NCI-H2227 (cell line): Measurements from ENCODE around the gene SLC25A22.

Source experiments
- DNase-seq: peaks from one replicate; lab custom pipeline; 2025; ENCODE audit not compliant: unreplicated experiment; lab: John Stamatoyannopoulos, UW

SLC25A22 gene

GRCh38 chr11:791658-792534, 6.2 kb downstream of the SLC25A22 start:
- no peak for DNase-seq

DNA sequence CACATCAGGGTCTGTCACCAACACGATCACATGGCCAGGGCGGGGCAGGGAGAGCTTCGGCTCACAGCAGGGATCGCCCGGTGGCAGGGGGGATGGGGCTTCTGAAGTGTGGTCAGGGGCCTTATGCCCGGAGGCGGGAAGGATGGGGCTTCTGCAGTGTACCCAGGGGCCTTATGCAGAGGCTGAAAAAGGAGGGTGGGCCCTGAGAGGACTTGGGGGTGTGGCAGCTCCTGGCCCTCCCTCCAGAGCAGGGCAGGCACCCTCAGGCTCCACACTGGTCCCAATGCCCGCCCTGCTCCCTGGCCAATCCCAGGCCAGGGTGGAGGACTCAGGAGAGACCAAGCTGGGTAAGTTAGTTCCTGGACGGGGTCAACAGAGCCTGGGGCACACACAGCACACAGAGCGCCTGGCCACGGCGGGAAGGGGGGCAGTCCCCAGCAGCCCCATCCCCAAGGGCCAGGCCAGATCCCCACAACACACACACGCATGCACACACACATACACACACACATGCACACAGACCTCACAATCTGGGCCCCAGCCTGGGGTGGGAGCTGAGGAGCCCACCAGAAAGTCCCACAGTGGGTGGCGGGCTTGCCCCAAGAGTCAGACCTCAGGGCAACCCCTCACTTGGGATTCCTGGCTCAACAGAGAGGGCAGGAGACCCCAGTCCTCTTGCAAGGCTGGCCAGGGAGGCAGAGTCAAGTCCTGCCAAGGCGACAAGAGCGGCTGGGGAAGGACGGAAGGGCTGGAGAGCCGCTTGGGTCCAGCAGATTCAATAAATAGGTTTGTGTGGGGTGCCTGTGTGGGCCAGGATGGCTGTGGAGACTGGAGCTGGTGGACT, 7.1 kb downstream of the SLC25A22 start:
- peak; percentile 83 for DNase-seq

GRCh38 chr11:789943-790342, 8.1 kb downstream of the SLC25A22 start, which contains the start of gene CEND1:
CEND1 (minus strand) TSS chr11:790090; CDS start chr11:788576, 1,514 bp downstream.
- peak; percentile 92 for DNase-seq

DNA sequence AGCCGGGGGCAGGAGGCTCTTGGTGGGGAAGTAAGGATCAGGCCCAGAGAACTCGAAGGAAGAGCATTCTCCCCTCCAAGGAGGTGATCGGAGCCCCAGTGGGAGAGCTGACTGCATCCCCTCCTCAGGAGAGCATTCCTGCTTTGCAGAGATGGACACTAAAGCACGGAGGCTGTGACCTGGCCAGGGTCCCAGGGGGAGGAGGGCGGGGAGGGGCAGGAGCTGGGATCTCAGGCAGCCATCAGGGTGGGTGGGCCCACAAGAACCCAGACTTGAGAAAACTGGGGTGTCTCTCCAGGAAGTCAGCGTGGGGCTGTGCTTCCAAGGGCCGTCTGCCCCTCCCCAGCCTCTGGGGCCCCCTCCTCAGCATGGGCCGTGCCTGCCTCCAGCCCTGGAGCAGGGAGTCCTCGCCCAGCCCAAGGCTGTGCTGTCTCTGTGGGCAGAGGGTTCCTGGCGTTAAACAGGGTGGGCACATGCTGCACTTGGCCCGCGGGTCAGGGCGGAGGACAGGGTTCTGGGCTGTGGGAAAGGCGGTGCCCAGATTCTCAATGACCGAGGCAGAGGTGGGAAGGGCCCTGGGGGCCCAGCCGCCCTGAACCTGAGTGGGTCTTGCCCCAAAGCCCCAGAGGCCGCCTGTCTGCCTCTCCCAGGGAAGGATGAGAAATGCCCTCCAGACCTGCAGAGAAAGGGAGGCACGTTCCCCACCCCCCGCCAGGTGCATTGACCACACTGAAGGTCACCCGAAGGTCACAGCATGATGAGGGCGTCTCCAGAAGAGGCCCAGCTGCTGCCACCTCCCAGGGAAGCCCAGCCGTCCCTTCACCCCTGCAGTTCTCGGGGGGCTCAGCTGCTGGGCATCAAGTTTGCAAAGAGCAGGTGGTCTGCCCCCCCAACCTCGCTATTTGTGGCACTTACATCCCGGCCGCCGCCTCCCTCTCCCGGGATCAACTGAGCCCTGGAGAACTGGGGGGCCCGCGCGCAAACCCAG, 8.8 kb downstream of the SLC25A22 start:
- no peak for DNase-seq

DNA sequence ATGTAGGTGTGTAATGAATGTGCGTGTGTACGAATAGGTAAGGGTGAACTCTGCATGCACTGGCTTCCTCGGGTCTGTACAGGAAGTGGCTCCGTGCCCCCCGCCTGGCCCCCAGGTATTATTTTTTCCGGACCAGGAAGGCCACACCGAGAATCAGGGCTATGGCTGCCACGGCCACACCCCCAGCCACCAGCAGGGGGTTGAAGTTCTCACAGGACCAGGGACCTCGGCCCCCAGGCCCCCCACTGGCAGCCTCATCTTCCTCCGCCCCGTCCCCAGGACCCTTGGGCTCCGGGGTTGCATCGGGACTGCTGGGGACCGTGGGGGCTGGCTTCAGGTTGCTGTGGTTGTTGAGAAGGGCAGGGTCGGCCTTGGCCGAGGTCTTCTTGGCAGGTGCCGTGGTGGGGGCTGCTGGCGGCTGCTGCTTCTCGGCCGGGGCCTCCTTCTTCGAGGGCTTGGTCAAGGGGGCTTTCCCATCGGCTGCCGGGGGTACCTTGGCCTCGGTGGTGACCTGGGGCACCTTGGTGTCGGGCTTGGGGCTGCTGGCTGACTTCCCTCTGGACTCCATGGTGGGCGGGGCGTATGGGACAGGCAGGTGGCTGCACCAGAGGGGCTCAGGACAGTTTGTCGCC, 10.0 kb downstream of the SLC25A22 start:
- no peak for DNase-seq

DNA sequence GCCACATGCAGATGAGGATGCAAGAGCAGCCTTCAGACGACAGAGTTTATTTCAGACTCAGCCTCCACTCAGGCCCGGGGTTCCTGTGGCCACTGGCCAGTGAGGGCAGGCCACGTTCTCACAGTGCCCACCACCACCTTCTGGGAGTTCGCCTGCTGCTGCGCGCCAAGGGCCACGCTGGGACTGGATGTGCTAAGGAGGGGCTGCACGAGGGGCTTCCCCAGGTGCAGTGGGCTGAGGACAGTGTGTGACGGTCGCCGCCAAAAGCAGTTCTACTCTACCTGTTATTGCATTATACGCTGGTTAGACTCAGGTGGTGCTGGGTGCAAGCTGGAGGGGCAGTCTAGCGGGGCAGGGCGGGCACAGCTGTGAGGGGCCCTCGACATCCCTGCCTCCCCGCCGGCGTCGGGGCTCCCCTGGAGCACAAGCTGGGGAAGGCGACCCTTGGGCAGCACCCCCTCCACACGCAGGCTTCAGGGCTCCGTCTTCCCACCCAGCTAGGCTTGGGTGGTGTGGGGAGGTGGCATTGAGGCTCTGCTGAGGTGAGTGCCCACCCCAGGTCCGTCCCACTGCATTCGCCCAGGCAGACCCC, 10.9 kb downstream of the SLC25A22 start:
- no peak for DNase-seq

GRCh38 chr11:786235-787083, 11.6 kb downstream of the SLC25A22 start:
- no peak for DNase-seq

DNA sequence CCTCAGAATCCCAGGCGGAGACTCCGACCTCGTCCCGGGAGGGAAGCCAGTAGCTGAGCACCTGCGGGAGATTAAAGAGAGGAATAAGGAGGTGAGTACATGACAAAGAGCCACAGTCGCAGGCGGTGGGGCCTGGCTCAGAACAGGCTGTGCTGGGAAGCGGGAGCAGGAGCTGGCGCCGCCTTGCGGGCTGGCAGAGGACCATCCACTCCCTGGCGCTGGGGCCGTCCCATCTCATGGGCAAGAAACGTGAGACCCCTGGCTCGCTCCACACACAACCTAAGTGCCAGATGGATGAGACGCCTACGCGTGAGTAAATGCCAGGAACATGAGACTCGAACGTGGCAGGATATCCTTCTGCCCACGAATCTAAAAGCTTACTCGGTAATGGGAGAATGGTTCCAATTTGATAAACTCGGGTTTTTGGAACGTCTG, 14.5 kb downstream of the SLC25A22 start:
- DNase-seq = peak; percentile 70

GRCh38 chr11:782264-783174, 15.6 kb downstream of the SLC25A22 start:
- DNase-seq = no peak

- no peak for DNase-seq
Measured at GRCh38 chr11:779955-780532, 18.0 kb downstream of the SLC25A22 start.

DNA sequence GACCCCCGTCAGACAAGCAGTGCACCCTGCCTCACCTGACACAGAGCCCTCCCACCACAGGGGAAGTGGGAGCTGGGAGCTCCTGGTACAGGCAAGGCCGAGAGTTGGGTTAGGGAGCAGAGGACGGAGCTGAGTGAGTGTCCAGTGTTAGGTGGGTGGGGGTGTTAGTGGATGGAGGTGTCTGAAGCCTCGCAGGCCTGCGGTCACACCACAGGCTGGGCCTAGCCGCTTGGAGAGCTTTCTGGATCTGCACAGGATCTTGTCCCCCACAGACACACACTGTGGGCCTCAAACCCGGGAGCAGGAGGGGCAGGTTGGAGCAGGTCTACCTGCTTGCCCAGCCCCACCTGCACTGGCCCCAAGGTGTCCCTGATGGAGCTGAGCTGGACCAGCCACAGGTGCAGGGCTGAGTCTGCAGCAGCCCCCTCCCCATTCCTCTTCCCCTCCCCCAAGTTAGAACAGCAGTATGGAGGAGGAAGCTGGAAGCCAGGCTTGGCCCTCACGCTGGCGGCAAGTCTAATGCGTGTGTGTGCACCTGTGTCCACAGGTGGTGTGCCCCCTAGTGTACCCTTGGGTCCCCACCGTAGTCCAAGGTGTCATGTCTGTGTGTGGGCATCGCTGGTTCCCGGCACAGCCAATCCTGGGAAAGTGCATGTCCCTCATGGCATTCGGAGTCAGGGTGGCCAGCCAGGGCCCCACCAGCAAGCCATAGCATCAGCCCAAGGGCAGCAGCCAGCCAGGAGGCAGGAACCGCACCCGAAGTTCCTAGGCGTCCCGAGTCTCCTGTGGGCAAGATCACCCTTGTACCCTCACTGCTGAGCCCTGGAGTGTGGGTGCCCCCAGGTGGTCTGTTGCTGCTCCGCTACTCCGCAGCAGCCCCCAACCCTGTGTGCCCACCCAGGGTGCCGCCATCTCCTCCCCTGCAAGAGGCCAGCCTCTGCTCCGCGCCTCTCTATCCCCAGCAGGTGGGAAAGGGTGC, 18.8 kb downstream of the SLC25A22 start:
- no peak for DNase-seq

GRCh38 chr11:777288-778255, 20.5 kb downstream of the SLC25A22 start, which contains the start of gene GATD1:
GATD1 (minus strand) TSS chr11:777487; CDS start chr11:777462, 25 bp downstream.
- peak; percentile 97 for DNase-seq

- DNase-seq = peak; percentile 76
Measured at GRCh38 chr11:776561-777287, 21.4 kb downstream of the SLC25A22 start.

GRCh38 chr11:776263-776560, 21.9 kb downstream of the SLC25A22 start:
- DNase-seq = no peak
